Liver (tissue), 9 donors: ENCODE results near the gene RHEB. TPM values are rescaled to one million over a fixed set of nuclear protein-coding genes. Genes with fewer than 3 reads are reported as not detected.

Source experiments
- DNase-seq: peaks from one replicate; pipeline ENCODE4 v3.0.0-alpha.2; 2017; ENCODE audit warnings: low spot score
- H3K27ac ChIP-seq, 2 donors: one replicate each; pipeline ENCODE4 v1.7.0; 2013; ENCODE audit warnings: inconsistent platforms in 2 of 2, low read length in 2 of 2, control low read depth in 1 of 2, low read depth in 1 of 2, mild to moderate bottlenecking in 1 of 2
- H3K27me3 ChIP-seq, 4 donors: one replicate each; pipeline versions ENCODE4 v1.6.1 to v1.7.0; 2013; ENCODE audit warnings: low read length in 3 of 4, inconsistent platforms in 1 of 4, mild to moderate bottlenecking in 1 of 4, moderate library complexity in 1 of 4; ENCODE audit not compliant: control insufficient read depth in 4 of 4, insufficient read depth in 4 of 4
- H3K36me3 ChIP-seq, 4 donors: one replicate each; pipeline versions ENCODE4 v1.6.1 to v1.7.0; 2013; ENCODE audit warnings: low read length in 3 of 4, mild to moderate bottlenecking in 3 of 4, low read depth in 1 of 4, moderate library complexity in 1 of 4; ENCODE audit not compliant: control insufficient read depth in 4 of 4, insufficient read depth in 3 of 4
- H3K4me1 ChIP-seq, 4 donors: one replicate each; pipeline versions ENCODE4 v1.6.1 to v1.7.0; 2013; ENCODE audit warnings: low read length in 3 of 4, mild to moderate bottlenecking in 3 of 4, moderate library complexity in 1 of 4; ENCODE audit not compliant: control insufficient read depth in 4 of 4, insufficient read depth in 4 of 4
- H3K4me3 ChIP-seq, 3 donors: one replicate each; pipeline versions ENCODE4 v1.6.1 to v1.7.0; 2013; ENCODE audit warnings: low read length in 3 of 3, control low read depth in 1 of 3, low read depth in 1 of 3, mild to moderate bottlenecking in 1 of 3
- H3K9ac ChIP-seq, 2 donors: one replicate each; pipeline ENCODE4 v1.7.0; 2013; ENCODE audit warnings: low read length in 2 of 2, mild to moderate bottlenecking in 2 of 2, moderate library complexity in 2 of 2, control low read depth in 1 of 2, low read depth in 1 of 2
- H3K9me3 ChIP-seq, 4 donors: one replicate each; pipeline versions ENCODE4 v1.6.1 to v1.7.0; 2013; ENCODE audit warnings: low read length in 3 of 4; ENCODE audit not compliant: control insufficient read depth in 4 of 4
- ATF3 ChIP-seq: IDR thresholded peaks from 2 replicates; pipeline ENCODE4 v1.6.1; 2016; ENCODE audit warnings: antibody characterized with exemption
- CTCF ChIP-seq: fragments of 150-350 bp; IDR thresholded peaks from 2 replicates; pipeline ENCODE4 v1.5.1; 2017; ENCODE audit warnings: improper control_type of control experiment, low read depth, low read length; ENCODE audit not compliant: missing input control
- EGR1 ChIP-seq, 2 donors: IDR thresholded peaks; 2 replicates each; pipeline ENCODE4 v1.6.1; 2016 to 2018; ENCODE audit warnings: antibody characterized with exemption in 2 of 2, low read depth in 2 of 2
- FOXA1 ChIP-seq: IDR thresholded peaks from 2 replicates; pipeline ENCODE4 v1.6.1; 2016; ENCODE audit warnings: antibody characterized with exemption
- FOXA2 ChIP-seq: IDR thresholded peaks from 2 replicates; pipeline ENCODE4 v1.6.1; 2016; ENCODE audit warnings: antibody characterized with exemption
- GABPA ChIP-seq, 2 donors: IDR thresholded peaks in 1 of 2; conservative IDR thresholded peaks in 1 of 2; 2 replicates each; pipeline ENCODE4 v1.6.1; 2016; ENCODE audit warnings: antibody characterized with exemption in 2 of 2, mild to moderate bottlenecking in 1 of 2, moderate library complexity in 1 of 2
- HNF4G ChIP-seq: IDR thresholded peaks from 2 replicates; pipeline ENCODE4 v1.6.1; 2016; ENCODE audit warnings: antibody characterized with exemption
- REST ChIP-seq: IDR thresholded peaks from 2 replicates; pipeline ENCODE4 v1.6.1; 2016; ENCODE audit warnings: antibody characterized with exemption, mild to moderate bottlenecking
- RXRA ChIP-seq, 2 donors: IDR thresholded peaks; 2 replicates each; pipeline ENCODE4 v1.6.1; 2017 to 2018; ENCODE audit warnings: antibody characterized with exemption in 2 of 2, mild to moderate bottlenecking in 1 of 2
- SP1 ChIP-seq: IDR thresholded peaks from 2 replicates; pipeline ENCODE4 v1.6.1; 2018; ENCODE audit warnings: antibody characterized with exemption, mild to moderate bottlenecking
- TAF1 ChIP-seq: conservative IDR thresholded peaks from 2 replicates; pipeline ENCODE4 v1.6.1; 2016; ENCODE audit warnings: antibody characterized with exemption, mild to moderate bottlenecking
- YY1 ChIP-seq: IDR thresholded peaks from 2 replicates; pipeline ENCODE4 v1.6.1; 2016; ENCODE audit warnings: antibody characterized with exemption, mild to moderate bottlenecking
- WGBS: extraction: QIAGEN DNeasy Blood & Tissue Kit; methylation state at CpG from one replicate; pipeline ENCODE4 v1.1.7; 2013; 5-methylcytosine and 5-hydroxymethylcytosine counted together
- polyA plus RNA-seq, 2 donors: library from polyadenylated mRNA; stranded (reverse) in 1 of 2; unstranded in 1 of 2; fragments of 200-250 nt in 1 of 2; fragments of >200 nt in 1 of 2; fragmentation: Nextera tagmentation in 1 of 2; extraction: Ambion mirVana in 1 of 2; gene quantifications; one replicate each; pipeline versions ENCODE4 v1.2.1 to v1.2.3, GENCODE V29; 2013 to 2015
- total RNA-seq, 2 donors: library from RNA; depleted of rRNA; stranded (reverse); fragments of >200 nt; gene quantifications; one replicate each; pipeline ENCODE4 v1.2.3, GENCODE V29; 2014
- TF ChIP-seq, protein P1 (sequence below): IDR thresholded peaks from 2 replicates; pipeline ENCODE4 v1.6.1; 2016; ENCODE audit warnings: antibody characterized with exemption
- TF ChIP-seq, protein P2 (sequence below): IDR thresholded peaks from 2 replicates; pipeline ENCODE4 v1.6.1; 2016; ENCODE audit warnings: antibody characterized with exemption
- donor health status: healthy.
- donor health status: healthy.
- donor health status: healthy.
- donor health status: healthy.
- donor health status: healthy.

Gene RHEB
- total and polyA plus RNA-seq, 4 donors = 29.5 to 59.0 (median 36.5) TPM

DNA sequence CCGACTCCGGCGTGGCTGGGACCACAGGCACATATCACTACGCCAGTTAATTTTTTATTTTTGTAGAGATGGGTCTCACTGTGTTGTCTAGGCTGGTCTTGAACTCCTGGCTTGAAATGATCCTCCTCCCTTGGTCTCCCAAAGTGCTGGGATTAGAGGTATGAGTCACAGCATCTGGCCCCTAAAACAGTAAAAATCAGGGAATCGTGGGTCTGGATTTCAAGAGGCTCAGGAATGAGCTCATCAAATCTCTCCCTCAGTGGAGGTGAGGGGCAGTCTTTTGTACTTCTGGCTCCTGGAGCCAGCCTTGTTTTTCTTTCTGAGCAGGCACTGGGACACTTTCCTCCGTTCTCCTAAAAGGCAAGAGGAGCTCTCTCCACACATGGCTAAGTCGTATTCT lies 32.1 kb upstream of the RHEB start:
- Histone ChIP-seq H3K4me1 (peaks cover 2 to 16% (median 8%) of the 10 kb centered on the region in 4 donors), H3K36me3 (peaks cover 0 to 3% (median under 1%) of the 10 kb centered on the region in 4 donors), H3K4me3 (no peak overlapping the region), H3K27me3 (no peaks in the 10 kb centered on the region), H3K9me3 (no peaks in the 10 kb centered on the region), H3K9ac (no peak overlapping the region), H3K27ac (peak overlapping the region; percentile 52 to 88)
- TF ChIP-seq SP1 = no peak
- no peak for TF ChIP-seq YY1
- TF ChIP-seq FOXA2 = no peak
- TF ChIP-seq REST = no peak
- TF ChIP-seq, protein P1, sequence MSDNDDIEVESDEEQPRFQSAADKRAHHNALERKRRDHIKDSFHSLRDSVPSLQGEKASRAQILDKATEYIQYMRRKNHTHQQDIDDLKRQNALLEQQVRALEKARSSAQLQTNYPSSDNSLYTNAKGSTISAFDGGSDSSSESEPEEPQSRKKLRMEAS = no peak
- TF ChIP-seq GABPA (IDR thresholded peaks at IDR 0.05 in 1 of 2, conservative IDR thresholded peaks at IDR 0.05 in 1 of 2) = no peak
- TF ChIP-seq HNF4G = no peak
- TF ChIP-seq TAF1 = no peak
- TF ChIP-seq FOXA1 = no peak
- TF ChIP-seq, protein P2, sequence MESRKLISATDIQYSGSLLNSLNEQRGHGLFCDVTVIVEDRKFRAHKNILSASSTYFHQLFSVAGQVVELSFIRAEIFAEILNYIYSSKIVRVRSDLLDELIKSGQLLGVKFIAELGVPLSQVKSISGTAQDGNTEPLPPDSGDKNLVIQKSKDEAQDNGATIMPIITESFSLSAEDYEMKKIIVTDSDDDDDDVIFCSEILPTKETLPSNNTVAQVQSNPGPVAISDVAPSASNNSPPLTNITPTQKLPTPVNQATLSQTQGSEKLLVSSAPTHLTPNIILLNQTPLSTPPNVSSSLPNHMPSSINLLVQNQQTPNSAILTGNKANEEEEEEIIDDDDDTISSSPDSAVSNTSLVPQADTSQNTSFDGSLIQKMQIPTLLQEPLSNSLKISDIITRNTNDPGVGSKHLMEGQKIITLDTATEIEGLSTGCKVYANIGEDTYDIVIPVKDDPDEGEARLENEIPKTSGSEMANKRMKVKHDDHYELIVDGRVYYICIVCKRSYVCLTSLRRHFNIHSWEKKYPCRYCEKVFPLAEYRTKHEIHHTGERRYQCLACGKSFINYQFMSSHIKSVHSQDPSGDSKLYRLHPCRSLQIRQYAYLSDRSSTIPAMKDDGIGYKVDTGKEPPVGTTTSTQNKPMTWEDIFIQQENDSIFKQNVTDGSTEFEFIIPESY = no peak
- TF ChIP-seq ATF3 = no peak
- no peak for TF ChIP-seq EGR1 (IDR thresholded peaks at IDR 0.05; ENCODE audit: low read depth in 2 of 2)
- no peak for TF ChIP-seq RXRA (IDR thresholded peaks at IDR 0.05)
- no peak for TF ChIP-seq CTCF
- 86% methylated on average over 7 of the region's 7 CpGs for WGBS
- DNase-seq = no peak

GRCh38 chr7:151550656-151551286 lies 31.1 kb upstream of the RHEB start:
- Histone ChIP-seq H3K4me1 (peaks cover 2 to 16% (median 8%) of the 10 kb centered on the region in 4 donors), H3K9me3 (no peaks in the 10 kb centered on the region), H3K36me3 (no peaks in the 10 kb centered on the region), H3K27me3 (no peaks in the 10 kb centered on the region), H3K27ac (no peak overlapping the region), H3K4me3 (no peak overlapping the region), H3K9ac (no peak overlapping the region)
- 28% methylated on average over 3 of the region's 3 CpGs for WGBS
- DNase-seq = no peak
- TF ChIP-seq CTCF = no peak
- TF ChIP-seq HNF4G = no peak
- TF ChIP-seq YY1 = no peak
- no peak for TF ChIP-seq FOXA1
- peak; percentile 12 for TF ChIP-seq SP1
- TF ChIP-seq GABPA (IDR thresholded peaks at IDR 0.05 in 1 of 2, conservative IDR thresholded peaks at IDR 0.05 in 1 of 2) = no peak
